Astrocyte of the spinal cord (primary cell): ENCODE results near the gene RALGPS1.
A peak's percentile ranks its signal among the peaks of the same experiment; 100 is the strongest.

Experiments used
- DNase-seq: peaks from one replicate; pipeline ENCODE4 v3.0.0; 2011; ENCODE audit warnings: low read depth, low spot score
- H3K4me3 ChIP-seq: 2 replicates; pipeline ENCODE4 v1.5.1; 2011; ENCODE audit warnings: low read depth, mild to moderate bottlenecking, low read length, moderate library complexity
- CTCF ChIP-seq: IDR thresholded peaks from 2 replicates; pipeline ENCODE4 v1.5.1; 2012; ENCODE audit warnings: low read depth, mild to moderate bottlenecking, low read length, inconsistent platforms
- in situ Hi-C: cut with HindIII; loops from 2 replicates; pipeline ENCODE4 v1.10.0; 2017; ENCODE audit warnings: low sequenced_read_pairs

The RALGPS1 gene

GRCh38 chr9:127187231-127187956 is 272.8 kb downstream of the RALGPS1 start:
- DNase-seq = peak; percentile 95
- TF ChIP-seq CTCF = no peak
- in situ Hi-C loops = no loop called here
- H3K4me3 ChIP-seq = no peak overlapping the region

- H3K4me3 ChIP-seq = no peak overlapping the region
- in situ Hi-C loops = no loop called here
- no peak for DNase-seq
- TF ChIP-seq CTCF = no peak
These were observed 273.8 kb downstream of the RALGPS1 start for GRCh38 chr9:127188396-127188795.

- no peak overlapping the region for H3K4me3 ChIP-seq
- no peak for TF ChIP-seq CTCF
- in situ Hi-C loops = no loop called here
- DNase-seq = no peak
These were observed 275.0 kb downstream of the RALGPS1 start for GRCh38 chr9:127189628-127190027.

- in situ Hi-C loops = no loop called here
- TF ChIP-seq CTCF = no peak
- H3K4me3 ChIP-seq = no peak overlapping the region
- no peak for DNase-seq
These were observed 278.2 kb downstream of the RALGPS1 start for GRCh38 chr9:127192744-127193143.

- in situ Hi-C loops = no loop called here
- no peak for TF ChIP-seq CTCF
- H3K4me3 ChIP-seq = no peak overlapping the region
- no peak for DNase-seq
These were observed 278.9 kb downstream of the RALGPS1 start for GRCh38 chr9:127193483-127193882.

- in situ Hi-C loops = no loop called here
- no peak for DNase-seq
- H3K4me3 ChIP-seq = no peak overlapping the region
- TF ChIP-seq CTCF = peak; percentile 13
These were observed 280.5 kb downstream of the RALGPS1 start for GRCh38 chr9:127194881-127195713.
